H9 (cell line): ENCODE results near the gene NUDT22. TPM values are rescaled to one million over a fixed set of nuclear protein-coding genes. Genes with fewer than 3 reads are reported as not detected.

Experiments
- DNase-seq: peaks from one replicate; pipeline ENCODE4 v3.0.0-alpha.2; 2017
- H2AFZ ChIP-seq: one replicate; pipeline ENCODE4 v1.6.1; 2013; ENCODE audit warnings: mild to moderate bottlenecking, low read length, control low read depth, moderate library complexity
- H2AK5ac ChIP-seq: 2 replicates; pipeline ENCODE4 v1.6.1; 2013; ENCODE audit warnings: low read length, control low read depth, mixed read lengths; ENCODE audit not compliant: insufficient read length
- H2BK120ac ChIP-seq: one replicate; pipeline ENCODE4 v1.6.1; 2013; ENCODE audit warnings: low read depth, mild to moderate bottlenecking, low read length, control low read depth, inconsistent platforms; ENCODE audit not compliant: poor library complexity, severe bottlenecking
- H2BK12ac ChIP-seq: 2 replicates; pipeline ENCODE4 v1.6.1; 2013; ENCODE audit warnings: low read length, control low read depth, mixed read lengths, low read depth; ENCODE audit not compliant: insufficient read length
- H2BK15ac ChIP-seq: 2 replicates; pipeline ENCODE4 v1.6.1; 2013; ENCODE audit warnings: low read depth, low read length, control low read depth
- H2BK20ac ChIP-seq: one replicate; pipeline ENCODE4 v1.6.1; 2013; ENCODE audit warnings: low read depth, mild to moderate bottlenecking, low read length, control low read depth, inconsistent platforms; ENCODE audit not compliant: poor library complexity, severe bottlenecking
- H2BK5ac ChIP-seq: 2 replicates; pipeline ENCODE4 v1.6.1; 2013; ENCODE audit warnings: low read length, control low read depth, mixed read lengths; ENCODE audit not compliant: insufficient read length
- H3K14ac ChIP-seq: 2 replicates; pipeline ENCODE4 v1.6.1; 2013; ENCODE audit warnings: low read length, control low read depth; ENCODE audit not compliant: insufficient read depth
- H3K18ac ChIP-seq: 2 replicates; pipeline ENCODE4 v1.6.1; 2013; ENCODE audit warnings: low read depth, mild to moderate bottlenecking, mixed read lengths, low read length, control low read depth; ENCODE audit not compliant: insufficient read length
- H3K23ac ChIP-seq: 2 replicates; pipeline ENCODE4 v1.6.1; 2013; ENCODE audit warnings: low read length, control low read depth, mixed read lengths, low read depth; ENCODE audit not compliant: insufficient read length
- H3K23me2 ChIP-seq: 2 replicates; pipeline ENCODE4 v1.6.1; 2013; ENCODE audit warnings: low read depth, mild to moderate bottlenecking, mixed read lengths, low read length, control low read depth; ENCODE audit not compliant: insufficient read length, poor library complexity, severe bottlenecking
- H3K27ac ChIP-seq: 2 replicates; pipeline ENCODE4 v1.5.1; 2013; ENCODE audit warnings: low read length, control low read depth, mixed read lengths, low read depth; ENCODE audit not compliant: insufficient read length
- H3K27me3 ChIP-seq: 2 replicates; pipeline ENCODE4 v1.6.1; 2013; ENCODE audit warnings: low read length, control low read depth, inconsistent platforms; ENCODE audit not compliant: insufficient read depth
- H3K4ac ChIP-seq: 2 replicates; pipeline ENCODE4 v1.6.1; 2013; ENCODE audit warnings: low read depth, mild to moderate bottlenecking, control low read depth, inconsistent platforms, low read length, moderate library complexity
- H3K4me1 ChIP-seq: 2 replicates; pipeline ENCODE4 v1.6.1; 2013; ENCODE audit warnings: low read length, control low read depth, inconsistent platforms; ENCODE audit not compliant: insufficient read depth
- H3K4me2 ChIP-seq: 2 replicates; pipeline ENCODE4 v1.6.1; 2013; ENCODE audit warnings: low read length, control low read depth, mixed read lengths; ENCODE audit not compliant: insufficient read length, insufficient read depth
- H3K56ac ChIP-seq: 2 replicates; pipeline ENCODE4 v1.6.1; 2013; ENCODE audit warnings: low read depth, mild to moderate bottlenecking, mixed read lengths, low read length, control low read depth; ENCODE audit not compliant: insufficient read length
- H3K79me1 ChIP-seq: 2 replicates; pipeline ENCODE4 v1.6.1; 2013; ENCODE audit warnings: low read depth, mild to moderate bottlenecking, moderate library complexity, low read length, control low read depth, inconsistent platforms; ENCODE audit not compliant: insufficient read depth, poor library complexity, severe bottlenecking
- H3K79me2 ChIP-seq: 2 replicates; pipeline ENCODE4 v1.6.1; 2013; ENCODE audit warnings: low read length, control low read depth, inconsistent platforms; ENCODE audit not compliant: insufficient read depth
- H3K9ac ChIP-seq: 2 replicates; pipeline ENCODE4 v1.6.1; 2013; ENCODE audit warnings: low read length, control low read depth, mixed read lengths; ENCODE audit not compliant: insufficient read length; ENCODE audit errors: extremely low read depth
- H3K9me3 ChIP-seq: one replicate; pipeline ENCODE4 v1.6.1; 2013; ENCODE audit warnings: low read depth, low read length, inconsistent platforms; ENCODE audit not compliant: control insufficient read depth
- H3T11ph ChIP-seq: one replicate; pipeline ENCODE4 v1.6.1; 2013; ENCODE audit warnings: mild to moderate bottlenecking, low read length, control low read depth, inconsistent platforms
- H4K20me1 ChIP-seq: one replicate; pipeline ENCODE4 v1.6.1; 2013; ENCODE audit not compliant: control insufficient read depth, insufficient read length, insufficient read depth
- H4K5ac ChIP-seq: 2 replicates; pipeline ENCODE4 v1.6.1; 2013; ENCODE audit warnings: low read depth, mild to moderate bottlenecking, mixed read lengths, low read length, control low read depth; ENCODE audit not compliant: insufficient read length
- H4K8ac ChIP-seq: replicated peaks from 2 replicates; pipeline ENCODE4 v1.6.1; 2013; ENCODE audit warnings: low read length, control low read depth, mixed read lengths, low read depth; ENCODE audit not compliant: insufficient read length
- H4K91ac ChIP-seq: 2 replicates; pipeline ENCODE4 v1.6.1; 2013; ENCODE audit warnings: low read depth, mild to moderate bottlenecking, moderate library complexity, mixed read lengths, low read length, control low read depth; ENCODE audit not compliant: insufficient read length
- H3K27ac Mint-ChIP-seq, 3 experiments: 2 replicates in 2 of 3; 3 replicates in 1 of 3; pipeline ENCODE4 v1.8.0; 2020 to 2021; ENCODE audit warnings: mixed read lengths in 3 of 3, mild to moderate bottlenecking in 1 of 3, moderate library complexity in 1 of 3
- H3K27me3 Mint-ChIP-seq: 2 replicates; pipeline ENCODE4 v1.8.0; 2021; ENCODE audit warnings: low read depth, mild to moderate bottlenecking, moderate library complexity, mixed read lengths
- H3K36me3 Mint-ChIP-seq, 3 experiments: 2 replicates in 2 of 3; 3 replicates in 1 of 3; pipeline ENCODE4 v1.8.0; 2020 to 2021; ENCODE audit warnings: low read depth in 3 of 3, mixed read lengths in 3 of 3; ENCODE audit not compliant: insufficient read depth in 1 of 3
- H3K4me1 Mint-ChIP-seq, 2 experiments: 2 replicates each; pipeline ENCODE4 v1.8.0; 2020; ENCODE audit warnings: mixed read lengths in 2 of 2
- H3K4me3 Mint-ChIP-seq, 2 experiments: 2 replicates in 1 of 2; 3 replicates in 1 of 2; pipeline ENCODE4 v1.8.0; 2020 to 2021; ENCODE audit warnings: mild to moderate bottlenecking in 2 of 2, mixed read lengths in 2 of 2, moderate library complexity in 1 of 2
- H3K9me3 Mint-ChIP-seq, 2 experiments: 2 replicates in 1 of 2; 3 replicates in 1 of 2; pipeline ENCODE4 v1.8.0; 2020; ENCODE audit warnings: mild to moderate bottlenecking in 2 of 2, mixed read lengths in 2 of 2, moderate library complexity in 1 of 2
- WGBS: extraction: QIAGEN DNeasy Blood & Tissue Kit; methylation state at CpG from one replicate; pipeline ENCODE4 v1.1.7; 2013; ENCODE audit warnings: missing lambda C conversion rate, low lambda C conversion rate, mixed read lengths; ENCODE audit not compliant: insufficient read length; ENCODE audit errors: extremely low coverage; 5-methylcytosine and 5-hydroxymethylcytosine counted together
- total RNA-seq: library from RNA; stranded (reverse); gene quantifications from 2 replicates; pipeline ENCODE4 v1.2.1, GENCODE V29; 2021
- TF ChIP-seq, protein P1 (sequence below): fragments of 200-600 bp; sonication (generic); conservative IDR thresholded peaks from 3 replicates; pipeline ENCODE4 v1.8.0; 2021; ENCODE audit warnings: antibody characterized with exemption, mild to moderate bottlenecking

The NUDT22 gene
- total RNA-seq, 1 experiment from 2014 or later, result 39.6 TPM

- no peak for DNase-seq
- H3K27ac ChIP-seq, result no peak overlapping the region
Measured at GRCh38 chr11:64234647-64235379, 8.7 kb downstream of the NUDT22 start.

More at GRCh38 chr11:64234647-64235379, 8.7 kb downstream of the NUDT22 start:
- peaks cover 16 to 24% of the 10 kb centered on the region in 2 experiments for H3K4me1 Mint-ChIP-seq
- whole genome bisulfite sequencing, result no CpG with 5 or more reads among the region's 80 CpGs
- Histone ChIP-seq H2AK5ac (no peak overlapping the region), H2BK15ac (no peak overlapping the region), H3K79me2 (no peaks in the 10 kb centered on the region), H4K5ac (no peak overlapping the region), H2BK12ac (no peak overlapping the region), H3K27me3 (no peaks in the 10 kb centered on the region; the same call in 1 of the 2 replicates), H2BK20ac (no peak overlapping the region), H3K79me1 (no peaks in the 10 kb centered on the region), H3K23ac (no peak overlapping the region), H3K4ac (no peak overlapping the region), H3K9ac (no peak overlapping the region), H3K4me1 (no peaks in the 10 kb centered on the region), H3K9me3 (no peaks in the 10 kb centered on the region), H3K56ac (no peak overlapping the region), H4K91ac (no peak overlapping the region), H2AFZ (no peak overlapping the region), H3T11ph (no peak overlapping the region), H3K18ac (no peak overlapping the region), H2BK120ac (no peak overlapping the region), H3K4me2 (peak overlapping the region; percentile 42), H4K8ac (no peak overlapping the region), H3K23me2 (peaks cover 21% of the 10 kb centered on the region), H4K20me1 (no peaks in the 10 kb centered on the region), H2BK5ac (no peak overlapping the region), H3K14ac (no peak overlapping the region)
- H3K36me3 Mint-ChIP-seq, result peaks cover 4 to 26% (median 13%) of the 10 kb centered on the region in 3 experiments; a peak in 6 of 7 replicates
- no peaks in the 10 kb centered on the region for H3K9me3 Mint-ChIP-seq
- H3K27me3 Mint-ChIP-seq, result peaks cover 20% of the 10 kb centered on the region
- H3K27ac Mint-ChIP-seq, result peak overlapping the region in 1 of 3 experiments; percentile 82; a peak in 1 of 7 replicates
- TF ChIP-seq, protein P1, sequence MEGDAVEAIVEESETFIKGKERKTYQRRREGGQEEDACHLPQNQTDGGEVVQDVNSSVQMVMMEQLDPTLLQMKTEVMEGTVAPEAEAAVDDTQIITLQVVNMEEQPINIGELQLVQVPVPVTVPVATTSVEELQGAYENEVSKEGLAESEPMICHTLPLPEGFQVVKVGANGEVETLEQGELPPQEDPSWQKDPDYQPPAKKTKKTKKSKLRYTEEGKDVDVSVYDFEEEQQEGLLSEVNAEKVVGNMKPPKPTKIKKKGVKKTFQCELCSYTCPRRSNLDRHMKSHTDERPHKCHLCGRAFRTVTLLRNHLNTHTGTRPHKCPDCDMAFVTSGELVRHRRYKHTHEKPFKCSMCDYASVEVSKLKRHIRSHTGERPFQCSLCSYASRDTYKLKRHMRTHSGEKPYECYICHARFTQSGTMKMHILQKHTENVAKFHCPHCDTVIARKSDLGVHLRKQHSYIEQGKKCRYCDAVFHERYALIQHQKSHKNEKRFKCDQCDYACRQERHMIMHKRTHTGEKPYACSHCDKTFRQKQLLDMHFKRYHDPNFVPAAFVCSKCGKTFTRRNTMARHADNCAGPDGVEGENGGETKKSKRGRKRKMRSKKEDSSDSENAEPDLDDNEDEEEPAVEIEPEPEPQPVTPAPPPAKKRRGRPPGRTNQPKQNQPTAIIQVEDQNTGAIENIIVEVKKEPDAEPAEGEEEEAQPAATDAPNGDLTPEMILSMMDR, result no peak
- peak overlapping the region; percentile 81 to 85 for H3K4me3 Mint-ChIP-seq
